ENCODE results near the gene MEGF11.

MEGF11 gene

GRCh38 chr15:66214246-66214645 lies 39.3 kb downstream of the MEGF11 start:
- DNase-seq, result no peak

- DNase-seq, result no peak
Measured at GRCh38 chr15:66212563-66212921, 41.0 kb downstream of the MEGF11 start.

GRCh38 chr15:66211670-66212562 lies 41.6 kb downstream of the MEGF11 start:
- DNase-seq, result no peak

- DNase-seq, result peak in 1 of 2 experiments; percentile 65
Measured at GRCh38 chr15:66210684-66211083, 42.9 kb downstream of the MEGF11 start.

GRCh38 chr15:66198757-66199156 lies 54.8 kb downstream of the MEGF11 start:
- DNase-seq, result no peak

DNA sequence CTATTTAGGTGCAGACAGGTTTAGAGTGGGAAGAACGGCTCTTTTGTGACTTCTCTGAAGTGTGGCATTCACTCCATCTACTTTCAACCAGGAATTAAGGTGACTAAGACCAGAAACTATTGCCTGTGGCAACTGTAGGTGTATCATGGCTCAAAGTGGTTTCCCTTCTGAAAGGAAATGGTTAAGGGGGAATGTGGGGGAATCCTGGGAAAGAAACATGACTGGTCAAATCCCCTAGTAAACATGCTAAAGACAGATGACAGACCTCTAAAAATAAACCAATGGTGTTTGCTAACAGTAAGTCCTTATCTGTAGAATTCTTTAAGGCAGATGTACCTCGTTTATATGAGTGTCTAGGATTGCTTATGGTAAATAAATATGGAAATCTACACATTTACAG lies 56.9 kb downstream of the MEGF11 start:
- DNase-seq, result no peak

DNA sequence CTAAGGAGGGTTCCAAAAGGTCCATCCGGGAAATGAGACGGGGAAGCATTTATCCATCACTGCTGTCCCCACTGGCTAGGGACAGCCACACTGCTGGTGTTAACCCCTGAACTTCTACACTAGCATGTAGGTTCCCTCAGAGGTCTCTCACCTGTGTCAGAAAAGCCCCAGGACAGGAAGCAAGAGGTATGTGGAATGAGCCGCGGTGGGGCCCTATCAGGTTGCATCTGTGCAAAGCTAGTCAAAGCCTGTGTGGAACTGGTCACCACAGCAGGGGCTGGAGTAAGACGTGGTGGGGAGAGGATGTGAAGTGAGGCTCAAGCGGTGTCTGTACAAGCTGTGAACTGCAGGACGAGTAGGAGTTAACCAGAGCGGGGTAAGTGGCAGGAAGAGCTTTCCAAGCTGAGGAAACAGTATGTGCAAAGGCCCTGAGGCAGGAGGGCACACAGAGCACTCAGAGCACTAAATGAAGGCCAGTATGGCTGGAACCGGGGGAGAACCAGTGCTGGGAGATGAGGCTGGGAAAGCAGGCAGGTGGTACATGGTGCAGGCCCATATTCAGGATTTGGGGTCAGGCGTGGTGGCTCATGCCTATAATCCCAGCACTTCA lies 57.8 kb downstream of the MEGF11 start:
- DNase-seq, result no peak

DNA sequence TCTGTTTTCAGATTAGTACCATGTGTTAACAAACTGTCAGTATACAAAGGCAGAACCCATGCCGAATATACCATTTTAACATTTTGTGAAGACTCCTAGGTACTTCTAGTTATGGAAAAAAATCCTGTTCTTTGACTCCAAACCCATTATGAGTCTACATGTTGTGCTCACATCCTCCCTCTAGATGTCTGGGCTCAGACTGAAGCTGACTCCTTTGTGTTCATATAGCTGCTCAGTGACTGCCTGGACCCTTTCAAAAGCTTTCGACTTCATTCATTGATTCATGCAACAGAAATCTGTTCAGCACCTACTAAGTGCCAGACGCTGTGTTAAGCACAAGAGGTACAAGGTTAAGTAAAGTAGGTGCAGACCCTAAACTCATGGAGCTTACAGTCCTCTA lies 60.5 kb downstream of the MEGF11 start:
- DNase-seq, result no peak

DNA sequence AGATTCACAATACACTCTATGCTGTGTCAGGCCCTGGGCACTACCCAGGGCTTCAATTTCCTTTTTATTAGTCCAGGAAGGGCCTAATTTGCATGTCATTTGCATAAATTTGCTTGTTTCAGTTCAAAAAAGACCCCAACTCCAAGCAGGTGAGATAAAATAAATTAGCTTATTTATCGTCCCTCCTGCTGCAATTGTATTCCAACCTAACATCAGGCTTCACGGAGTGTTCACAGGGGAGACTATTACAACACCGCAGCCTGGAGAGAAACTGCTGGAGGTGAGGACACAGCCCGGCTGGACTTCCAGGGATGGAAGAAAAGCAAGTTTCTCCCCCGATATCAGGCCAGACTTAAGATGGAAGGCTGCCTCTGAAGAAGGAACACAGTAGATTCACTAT lies 62.8 kb downstream of the MEGF11 start:
- no peak for DNase-seq

DNA sequence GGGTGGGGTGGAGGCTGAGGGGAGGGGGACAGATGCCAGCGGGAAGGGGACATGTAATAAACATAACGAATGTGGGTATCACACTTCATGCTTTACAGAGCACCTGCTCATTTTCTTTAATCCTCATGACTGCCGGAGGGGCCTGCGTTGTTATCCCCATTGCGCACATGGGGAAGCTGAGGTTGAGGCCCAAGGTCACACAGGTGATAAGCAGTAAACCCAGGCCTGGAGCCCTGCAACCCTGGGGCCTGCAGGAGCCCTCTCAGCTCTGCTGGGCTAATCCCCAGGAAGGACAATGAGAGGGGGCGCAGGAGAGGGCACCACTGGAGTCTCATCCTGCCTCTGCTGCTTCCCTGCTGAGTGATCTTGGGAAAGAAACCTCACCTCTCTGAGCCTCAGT lies 64.3 kb downstream of the MEGF11 start:
- DNase-seq, result peak in 1 of 2 experiments; percentile 97

DNA sequence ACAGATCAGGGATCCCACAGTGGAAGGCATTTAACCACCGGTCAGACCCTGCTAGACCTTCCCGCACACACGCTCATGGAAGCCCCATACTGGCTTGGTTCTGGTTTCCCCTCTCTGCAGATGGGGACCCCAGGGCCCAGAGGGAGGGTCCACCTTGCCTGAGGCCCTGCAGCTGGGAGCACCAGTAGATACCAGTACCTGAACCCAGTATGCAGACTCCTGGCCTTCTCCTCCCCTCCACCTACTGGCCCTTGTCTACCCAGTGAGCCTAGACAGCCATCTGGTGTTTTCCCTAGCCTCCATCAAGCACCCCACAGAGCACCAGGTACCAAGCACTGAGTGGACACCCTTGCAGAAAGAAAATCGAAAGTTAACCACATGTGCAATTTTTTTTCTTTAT lies 65.1 kb downstream of the MEGF11 start:
- peak; percentile 80 to 90 for DNase-seq

DNA sequence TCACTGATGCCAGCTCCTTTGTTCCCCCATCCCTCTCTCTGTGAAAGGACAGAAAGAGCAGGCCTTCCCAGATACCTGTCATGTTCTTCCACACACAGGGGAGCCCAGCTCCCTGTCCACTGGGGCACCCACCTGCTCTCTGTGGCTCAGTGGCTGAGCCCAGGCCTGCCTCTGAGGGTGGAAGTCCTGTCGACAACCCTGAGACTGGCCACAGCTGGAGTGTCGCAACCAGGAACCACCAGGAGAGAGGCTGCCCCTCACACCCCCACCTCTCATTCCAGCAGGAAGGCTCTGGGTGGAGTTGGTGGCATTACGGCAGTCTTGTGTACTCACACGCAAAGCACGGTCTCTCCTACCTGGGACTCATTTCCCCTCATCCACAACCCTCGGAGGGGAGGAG lies 66.3 kb downstream of the MEGF11 start:
- no peak for DNase-seq

- DNase-seq, result no peak
Measured at GRCh38 chr15:66186049-66186825, 67.3 kb downstream of the MEGF11 start.

GRCh38 chr15:66184936-66185790 lies 68.4 kb downstream of the MEGF11 start:
- no peak for DNase-seq

DNA sequence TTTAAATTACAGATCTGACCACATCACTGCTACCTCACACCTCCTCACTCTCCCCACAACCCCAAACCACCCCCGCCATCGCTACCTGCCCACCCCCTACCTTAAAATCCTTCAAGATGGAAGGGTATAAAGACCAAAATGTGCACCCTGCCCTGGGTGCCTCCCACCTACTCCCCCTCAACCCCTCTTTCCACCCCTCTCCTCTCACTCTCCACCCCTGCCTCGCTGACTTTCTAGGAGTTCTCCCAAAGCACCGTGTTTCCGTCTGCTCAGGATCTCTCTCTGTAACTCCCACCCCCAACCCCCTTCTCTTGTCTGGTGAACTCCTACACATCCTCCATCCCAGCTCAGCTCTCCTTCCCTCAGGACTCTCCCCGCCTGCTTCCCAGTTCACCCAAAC lies 69.1 kb downstream of the MEGF11 start:
- DNase-seq, result no peak

DNA sequence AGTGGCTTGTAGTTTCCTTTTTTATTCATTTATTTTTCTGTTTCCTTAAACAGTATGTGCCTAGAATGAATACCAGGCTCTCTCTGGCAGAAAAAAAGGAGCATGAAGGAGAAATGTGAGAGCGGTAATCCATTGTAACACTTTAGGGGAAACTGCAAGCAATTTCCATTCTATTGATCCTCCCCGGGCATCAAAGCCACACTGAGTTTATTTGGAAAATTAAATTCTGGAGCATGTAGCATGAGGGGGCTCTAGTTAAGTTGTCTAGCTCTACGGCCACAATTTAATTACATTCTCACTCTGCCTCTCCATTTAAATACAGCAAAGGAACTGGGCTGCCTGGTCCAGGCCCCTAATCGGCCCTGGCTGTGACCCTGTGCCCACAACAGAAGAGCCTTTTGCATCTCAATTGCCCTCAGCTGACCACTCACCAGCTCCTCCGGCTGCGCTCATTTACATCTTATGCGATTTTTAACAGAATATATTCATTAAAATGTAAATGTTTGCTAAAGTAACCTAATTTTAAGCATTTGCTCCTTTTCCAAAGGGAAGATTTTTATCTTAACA lies 72.9 kb downstream of the MEGF11 start:
- no peak for DNase-seq

DNA sequence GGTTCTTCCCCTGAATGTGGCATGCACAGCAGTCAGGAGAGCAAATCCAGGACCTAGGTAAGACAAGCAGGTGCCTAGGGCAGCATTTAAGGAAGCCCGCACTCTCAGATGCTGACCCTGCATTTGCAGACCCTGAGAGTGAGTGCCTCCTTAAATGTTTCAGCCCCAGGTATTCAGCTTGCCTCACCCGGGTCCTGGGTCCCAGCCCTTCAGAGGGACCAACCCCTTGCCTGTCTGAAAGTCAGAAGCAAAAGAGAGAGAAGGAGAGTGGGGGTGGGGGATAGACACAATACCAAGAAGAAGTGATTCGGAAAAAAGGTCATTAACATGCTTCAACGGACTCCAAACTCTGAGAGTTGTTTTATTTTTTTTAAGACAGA lies 75.0 kb downstream of the MEGF11 start:
- DNase-seq, result no peak

DNA sequence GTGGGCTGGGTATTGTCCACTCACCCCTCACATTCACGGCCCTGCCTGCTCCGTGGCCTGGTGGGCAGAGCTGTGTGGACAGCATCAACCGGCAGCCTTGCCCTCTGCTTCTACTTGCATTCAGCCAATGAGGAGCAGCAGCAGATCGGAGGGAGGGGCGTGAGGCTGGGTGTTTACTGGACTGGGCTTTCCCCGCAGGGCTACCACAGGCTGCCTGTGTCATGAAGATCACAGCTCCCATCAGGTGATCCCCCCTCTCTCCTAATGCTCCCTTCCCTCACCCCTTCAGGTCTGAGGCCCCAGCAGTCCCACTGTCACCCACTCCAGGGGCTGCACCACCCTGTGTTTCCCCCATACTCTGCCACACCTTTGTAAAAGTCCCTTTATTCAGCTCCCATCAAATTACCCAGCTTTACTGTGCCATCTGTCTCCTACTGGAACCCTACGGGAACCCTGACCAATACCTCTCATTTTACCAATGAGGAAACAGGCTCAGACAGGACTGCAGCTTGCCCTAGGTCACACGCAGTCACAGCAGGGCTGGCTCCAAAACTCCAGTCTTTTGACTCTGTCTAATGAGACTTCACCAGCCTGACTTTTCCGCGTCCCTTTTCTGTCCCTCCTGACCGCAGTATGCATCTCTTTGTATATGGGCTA lies 81.1 kb downstream of the MEGF11 start:
- DNase-seq, result peak; percentile 60 to 82

DNA sequence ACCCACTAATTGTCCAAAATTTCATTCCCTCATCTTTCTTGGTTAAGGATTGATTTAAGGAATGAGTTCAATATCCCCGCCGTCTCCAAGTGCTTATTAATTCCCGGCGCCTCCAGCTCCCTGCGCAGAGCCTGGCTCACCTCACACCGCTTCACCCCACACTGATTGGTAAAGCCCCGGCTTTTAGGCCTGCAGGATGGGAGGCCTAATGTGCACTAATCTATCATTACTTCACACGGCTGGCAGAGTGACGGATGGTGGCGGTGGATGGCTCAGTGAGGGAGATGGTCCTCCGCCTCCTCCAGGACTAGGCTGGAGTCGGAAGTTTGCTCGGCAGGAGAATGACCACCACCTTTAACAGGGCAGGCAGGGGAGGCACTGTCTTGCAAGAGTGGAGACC lies 81.7 kb downstream of the MEGF11 start:
- DNase-seq, result no peak

GRCh38 chr15:66170716-66171115 lies 82.8 kb downstream of the MEGF11 start:
- no peak for DNase-seq

GRCh38 chr15:66170042-66170441 lies 83.5 kb downstream of the MEGF11 start:
- peak; percentile 64 to 81 for DNase-seq

- no peak for DNase-seq
Measured at GRCh38 chr15:66169625-66170024, 83.9 kb downstream of the MEGF11 start.

All from NCI-H524 (cell line).